ENCODE data around the gene PAN3. TPM values are rescaled to one million over a fixed set of nuclear protein-coding genes. Genes with fewer than 3 reads are reported as not detected.
A peak's percentile ranks its signal among the peaks of the same experiment; 100 is the strongest.

PAN3 gene
- total RNA-seq, 1 donor from 2014 or later: 51.9 TPM

- DNase-seq (ENCODE audit: low spot score): no peak
- Mint-ChIP-seq H3K4me3 (ENCODE audit: unreplicated experiment) (no peak overlapping the region), H3K4me1 (ENCODE audit: unreplicated experiment) (no peaks in the 10 kb centered on the region), H3K27me3 (ENCODE audit: unreplicated experiment) (no peaks in the 10 kb centered on the region), H3K27ac (ENCODE audit: unreplicated experiment) (no peak overlapping the region), H3K9me3 (ENCODE audit: unreplicated experiment) (no peaks in the 10 kb centered on the region), H3K36me3 (ENCODE audit: low read depth, unreplicated experiment) (no peaks in the 10 kb centered on the region)
- TF ChIP-seq CTCF (IDR thresholded peaks at IDR 0.05; ENCODE audit: unreplicated experiment): no peak
These were observed 10.3 kb upstream of the PAN3 start for GRCh38 chr13:28128030-28128429.

DNA sequence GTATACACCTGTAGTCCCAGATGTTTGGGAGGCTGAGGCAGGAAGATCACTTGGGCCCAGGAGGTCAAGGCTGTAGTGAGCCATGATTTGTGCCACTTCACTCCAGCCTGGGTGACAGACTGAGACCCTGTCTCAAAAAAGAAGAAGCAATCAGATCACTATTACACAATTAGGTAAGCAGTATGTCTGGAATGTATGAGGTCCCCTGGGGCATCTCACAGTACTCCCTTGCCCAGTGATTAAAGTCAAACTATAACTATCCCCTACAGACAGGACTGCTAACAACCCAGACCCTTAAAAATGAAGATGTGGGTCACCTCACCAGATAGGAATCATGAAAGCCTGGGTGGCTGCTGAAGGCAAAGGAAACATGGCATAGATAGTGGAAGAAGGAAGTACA is 9.4 kb upstream of the PAN3 start:
- H3K27me3 Mint-ChIP-seq (ENCODE audit: unreplicated experiment): no peaks in the 10 kb centered on the region
- H3K27ac Mint-ChIP-seq (ENCODE audit: unreplicated experiment): no peak overlapping the region
- H3K9me3 Mint-ChIP-seq (ENCODE audit: unreplicated experiment): no peaks in the 10 kb centered on the region
- H3K36me3 Mint-ChIP-seq (ENCODE audit: low read depth, unreplicated experiment): no peaks in the 10 kb centered on the region
- no peaks in the 10 kb centered on the region for H3K4me1 Mint-ChIP-seq (ENCODE audit: unreplicated experiment)
- no peak overlapping the region for H3K4me3 Mint-ChIP-seq (ENCODE audit: unreplicated experiment)
- no peak for TF ChIP-seq CTCF (IDR thresholded peaks at IDR 0.05; ENCODE audit: unreplicated experiment)
- DNase-seq (ENCODE audit: low spot score): no peak

GRCh38 chr13:28129911-28130693 is 8.2 kb upstream of the PAN3 start:
- Mint-ChIP-seq H3K9me3 (ENCODE audit: unreplicated experiment) (no peaks in the 10 kb centered on the region), H3K27ac (ENCODE audit: unreplicated experiment) (no peak overlapping the region), H3K4me1 (ENCODE audit: unreplicated experiment) (no peaks in the 10 kb centered on the region), H3K27me3 (ENCODE audit: unreplicated experiment) (no peaks in the 10 kb centered on the region), H3K36me3 (ENCODE audit: low read depth, unreplicated experiment) (no peaks in the 10 kb centered on the region), H3K4me3 (ENCODE audit: unreplicated experiment) (no peak overlapping the region)
- TF ChIP-seq CTCF (IDR thresholded peaks at IDR 0.05; ENCODE audit: unreplicated experiment): no peak
- no peak for DNase-seq (ENCODE audit: low spot score)

DNA sequence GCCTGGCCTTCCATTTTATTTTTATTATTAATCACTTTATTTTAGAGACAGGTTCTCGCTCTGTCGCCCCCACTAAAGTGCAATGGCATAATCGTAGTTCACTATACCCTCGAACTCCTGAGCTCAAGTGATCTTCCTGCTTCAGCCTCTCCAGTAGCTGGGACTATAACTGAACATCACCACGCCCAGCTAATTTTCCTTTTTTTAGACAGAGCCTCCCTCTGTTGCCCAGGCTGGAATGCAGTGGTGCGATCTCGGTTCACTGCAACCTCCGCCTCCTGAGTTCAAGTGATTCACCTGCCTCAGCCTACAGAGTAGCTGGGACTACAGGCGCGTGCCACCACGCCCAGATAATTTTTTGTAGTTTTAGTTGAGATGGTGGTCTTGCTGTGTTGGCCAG is 6.7 kb upstream of the PAN3 start:
- no peaks in the 10 kb centered on the region for H3K36me3 Mint-ChIP-seq (ENCODE audit: low read depth, unreplicated experiment)
- no peak for TF ChIP-seq CTCF (IDR thresholded peaks at IDR 0.05; ENCODE audit: unreplicated experiment)
- H3K4me1 Mint-ChIP-seq (ENCODE audit: unreplicated experiment): peaks cover 3% of the 10 kb centered on the region
- no peak overlapping the region for H3K27ac Mint-ChIP-seq (ENCODE audit: unreplicated experiment)
- H3K9me3 Mint-ChIP-seq (ENCODE audit: unreplicated experiment): no peaks in the 10 kb centered on the region
- no peaks in the 10 kb centered on the region for H3K27me3 Mint-ChIP-seq (ENCODE audit: unreplicated experiment)
- H3K4me3 Mint-ChIP-seq (ENCODE audit: unreplicated experiment): no peak overlapping the region
- DNase-seq (ENCODE audit: low spot score): no peak

DNA sequence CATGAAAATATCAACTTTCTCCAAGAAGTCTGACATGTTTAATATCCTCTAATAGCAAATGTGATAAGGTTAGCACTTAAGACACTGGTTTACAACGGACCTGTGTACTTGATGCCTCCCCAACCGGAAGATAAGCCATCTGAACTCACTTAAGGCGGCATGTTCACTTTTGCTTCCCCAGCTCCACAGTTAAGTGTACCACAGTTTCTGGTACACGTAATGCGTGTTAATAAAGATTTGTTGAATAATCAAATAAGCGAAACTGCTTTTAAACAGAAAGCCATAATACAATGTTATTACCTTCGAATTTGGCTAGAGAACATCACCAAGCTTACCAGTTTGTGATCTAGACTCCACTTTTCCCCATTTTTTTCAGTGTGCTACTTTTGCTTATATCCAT is 1.4 kb upstream of the PAN3 start:
- no peak for DNase-seq (ENCODE audit: low spot score)
- H3K36me3 Mint-ChIP-seq (ENCODE audit: low read depth, unreplicated experiment): peaks cover 9% of the 10 kb centered on the region
- H3K27me3 Mint-ChIP-seq (ENCODE audit: unreplicated experiment): peaks cover 18% of the 10 kb centered on the region
- no peak for TF ChIP-seq CTCF (IDR thresholded peaks at IDR 0.05; ENCODE audit: unreplicated experiment)
- no peaks in the 10 kb centered on the region for H3K9me3 Mint-ChIP-seq (ENCODE audit: unreplicated experiment)
- H3K4me1 Mint-ChIP-seq (ENCODE audit: unreplicated experiment): peaks cover 30% of the 10 kb centered on the region
- H3K27ac Mint-ChIP-seq (ENCODE audit: unreplicated experiment): peak overlapping the region; percentile 98
- peak overlapping the region; percentile 98 for H3K4me3 Mint-ChIP-seq (ENCODE audit: unreplicated experiment)

All from endothelial cell (in vitro differentiated cells).